Neural cell (in vitro differentiated cells): ENCODE results near the gene MID1. TPM values are rescaled to one million over a fixed set of nuclear protein-coding genes. Genes with fewer than 3 reads are reported as not detected.

ENCODE experiments used
- H2AFZ ChIP-seq: fragments of 200-600, 300-800 bp; sonication (generic), shearing (Covaris generic); 2 replicates; pipeline ENCODE4 v1.6.0; 2014; ENCODE audit warnings: low read depth, mild to moderate bottlenecking, antibody characterized with exemption, low read length, moderate library complexity
- H3F3A ChIP-seq: fragments of 200-600 bp; shearing (Covaris generic); 2 replicates; pipeline ENCODE4 v1.6.1; 2016; ENCODE audit warnings: mild to moderate bottlenecking, moderate library complexity, mixed read lengths, antibody characterized with exemption, low read length; ENCODE audit not compliant: insufficient read depth, poor library complexity, severe bottlenecking
- H3K27ac ChIP-seq: fragments of 200-600, 300-800 bp; sonication (generic), shearing (Covaris generic); 2 replicates; pipeline ENCODE4 v1.5.1; 2014; ENCODE audit warnings: mild to moderate bottlenecking, low read length, moderate library complexity
- H3K27me3 ChIP-seq: fragments of 300-800, 200-600 bp; sonication (generic), shearing (Covaris generic); 2 replicates; pipeline ENCODE4 v1.6.0; 2014; ENCODE audit warnings: mild to moderate bottlenecking, low read depth, low read length, moderate library complexity; ENCODE audit not compliant: insufficient read depth
- H3K36me3 ChIP-seq: fragments of 300-800, 200-600 bp; sonication (generic), shearing (Covaris generic); 2 replicates; pipeline ENCODE4 v1.5.1; 2014; ENCODE audit warnings: mild to moderate bottlenecking, antibody characterized with exemption, low read length, moderate library complexity; ENCODE audit not compliant: insufficient read depth
- H3K4me2 ChIP-seq: fragments of 300-800, 200-600 bp; sonication (generic), shearing (Covaris generic); 2 replicates; pipeline ENCODE4 v1.6.0; 2014; ENCODE audit warnings: mild to moderate bottlenecking, low read length
- H3K4me3 ChIP-seq: fragments of 300-800, 200-600 bp; sonication (generic), shearing (Covaris generic); 2 replicates; pipeline ENCODE4 v1.5.1; 2014; ENCODE audit warnings: mild to moderate bottlenecking, low read length, moderate library complexity
- H3K79me2 ChIP-seq: fragments of 200-600 bp; shearing (Covaris generic); replicated peaks from 2 replicates; pipeline ENCODE4 v1.6.0; 2014; ENCODE audit warnings: mild to moderate bottlenecking, low read length, moderate library complexity; ENCODE audit not compliant: insufficient read depth
- H3K9ac ChIP-seq: fragments of 300-800, 200-600 bp; sonication (generic), shearing (Covaris generic); 2 replicates; pipeline ENCODE4 v1.6.1; 2016; ENCODE audit warnings: mild to moderate bottlenecking, low read length, mixed read lengths
- H3K9me2 ChIP-seq: fragments of 200-600 bp; shearing (Covaris generic); 2 replicates; pipeline ENCODE4 v1.6.1; 2016; ENCODE audit warnings: mild to moderate bottlenecking, low read length, mixed read lengths; ENCODE audit not compliant: insufficient read depth
- H3K9me3 ChIP-seq: fragments of 200-600, 300-800 bp; sonication (generic), shearing (Covaris generic); 2 replicates; pipeline ENCODE4 v1.6.1; 2016; ENCODE audit warnings: mild to moderate bottlenecking, mixed run types, low read length, moderate library complexity, mixed read lengths
- H4K20me1 ChIP-seq: fragments of 200-600 bp; shearing (Covaris generic); 2 replicates; pipeline ENCODE4 v1.6.1; 2016; ENCODE audit warnings: mild to moderate bottlenecking, mixed run types; ENCODE audit not compliant: insufficient read depth
- CTCF ChIP-seq: fragments of 450-650 bp; IDR thresholded peaks from 2 replicates; pipeline ENCODE4 v1.5.1; 2014; ENCODE audit warnings: antibody characterized with exemption, mild to moderate bottlenecking, moderate library complexity; ENCODE audit not compliant: poor library complexity, severe bottlenecking
- EP300 ChIP-seq: fragments of 450-650 bp; conservative IDR thresholded peaks from 2 replicates; pipeline ENCODE4 v1.6.1; 2014; ENCODE audit warnings: antibody characterized with exemption, mild to moderate bottlenecking, moderate library complexity; ENCODE audit not compliant: poor library complexity, severe bottlenecking
- EZH2 ChIP-seq: fragments of 200-600, 300-800 bp; shearing (Covaris generic), sonication (generic); IDR thresholded peaks from 2 replicates; pipeline ENCODE4 v1.6.1; 2014; ENCODE audit warnings: antibody characterized with exemption, low read length, borderline replicate concordance, mild to moderate bottlenecking; ENCODE audit not compliant: insufficient read depth, poor library complexity, severe bottlenecking
- MXI1 ChIP-seq: fragments of 450-650 bp; conservative IDR thresholded peaks from 2 replicates; pipeline ENCODE4 v1.6.1; 2014; ENCODE audit warnings: antibody characterized with exemption, mild to moderate bottlenecking; ENCODE audit not compliant: poor library complexity, severe bottlenecking
- POLR2AphosphoS5 ChIP-seq: IDR thresholded peaks from 2 replicates; pipeline ENCODE4 v1.6.1; 2012
- RAD21 ChIP-seq: fragments of 450-650 bp; conservative IDR thresholded peaks from 2 replicates; pipeline ENCODE4 v1.6.1; 2014; ENCODE audit warnings: antibody characterized with exemption, mild to moderate bottlenecking, moderate library complexity
- REST ChIP-seq: IDR thresholded peaks from 2 replicates; pipeline ENCODE4 v1.6.1; 2012; ENCODE audit warnings: borderline replicate concordance
- SMC3 ChIP-seq: fragments of 450-650 bp; conservative IDR thresholded peaks from 2 replicates; pipeline ENCODE4 v1.6.1; 2014; ENCODE audit warnings: antibody characterized with exemption, mild to moderate bottlenecking, moderate library complexity; ENCODE audit not compliant: poor library complexity
- TAF1 ChIP-seq: IDR thresholded peaks from 2 replicates; pipeline ENCODE4 v1.6.1; 2012; ENCODE audit warnings: low read depth
- polyA plus RNA-seq: library from polyadenylated mRNA; depleted of rRNA; stranded (reverse); fragments of >200 nt; gene quantifications from 2 replicates; pipeline ENCODE4 v1.2.3, GENCODE V29; 2014

MID1 gene
- polyA plus RNA-seq, 1 donor from 2014 or later, result 16.6 TPM

DNA sequence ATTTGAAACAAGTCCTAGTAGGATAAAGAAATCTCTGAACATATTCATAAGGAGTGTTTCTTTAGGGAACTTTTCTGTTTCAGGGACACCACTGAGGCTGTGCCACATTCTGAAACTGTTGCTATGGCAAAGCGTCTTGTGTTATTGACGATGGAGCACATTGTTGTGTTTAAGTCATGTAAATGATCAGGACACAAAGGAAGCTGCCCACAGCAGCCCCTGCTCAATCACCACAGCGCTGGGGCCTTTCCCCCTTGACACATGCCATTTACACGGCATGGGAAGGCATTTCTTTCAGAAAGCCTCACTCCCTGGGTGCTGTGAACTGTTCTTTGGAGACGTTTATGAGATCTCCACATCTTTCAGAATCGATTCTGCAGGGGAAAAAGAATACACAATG lies 39.8 kb upstream of the MID1 start:
- peak overlapping the region; percentile 25 for H3K4me2 ChIP-seq
- no peak for TF ChIP-seq SMC3
- H3K4me3 ChIP-seq, result peak overlapping the region; percentile 13

DNA sequence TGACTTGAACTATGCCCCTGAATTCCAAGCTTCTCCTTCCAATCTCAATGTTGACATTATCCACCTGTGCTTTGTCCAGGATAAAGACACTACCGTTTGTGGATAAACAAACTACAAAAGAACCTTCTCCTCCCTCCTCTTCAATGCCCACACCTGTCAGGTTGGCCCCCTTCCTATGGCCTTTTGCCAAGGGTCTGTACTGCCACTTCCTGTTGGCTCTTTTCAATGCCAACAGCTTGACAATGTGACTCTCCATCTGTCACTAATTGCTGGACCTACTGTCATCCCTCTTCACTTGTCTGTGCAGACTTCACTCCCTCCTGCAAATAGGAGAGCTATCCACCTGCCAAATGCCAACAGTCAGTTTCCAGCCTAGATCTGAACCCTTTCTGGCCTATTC lies 35.8 kb upstream of the MID1 start:
- Histone ChIP-seq H2AFZ (no peak overlapping the region), H3F3A (no peaks in the 10 kb centered on the region), H3K27me3 (no peaks in the 10 kb centered on the region), H3K9me2 (no peaks in the 10 kb centered on the region), H3K27ac (no peak overlapping the region), H3K9ac (no peak overlapping the region), H3K9me3 (no peaks in the 10 kb centered on the region), H3K4me2 (no peak overlapping the region), H3K36me3 (no peaks in the 10 kb centered on the region), H3K79me2 (no peaks in the 10 kb centered on the region), H3K4me3 (no peak overlapping the region), H4K20me1 (no peaks in the 10 kb centered on the region)
- TF ChIP-seq POLR2AphosphoS5 (no peak), CTCF (no peak), TAF1 (no peak), SMC3 (no peak)

More for the DNA sequence above, 39.8 kb upstream of the MID1 start:
- no peak overlapping the region for H3K27ac ChIP-seq
- H3K27me3 ChIP-seq, result no peaks in the 10 kb centered on the region
- no peaks in the 10 kb centered on the region for H4K20me1 ChIP-seq
- H2AFZ ChIP-seq, result no peak overlapping the region
- no peaks in the 10 kb centered on the region for H3K79me2 ChIP-seq
- no peaks in the 10 kb centered on the region for H3F3A ChIP-seq
- no peaks in the 10 kb centered on the region for H3K9me3 ChIP-seq
- H3K9me2 ChIP-seq, result no peaks in the 10 kb centered on the region
- no peaks in the 10 kb centered on the region for H3K36me3 ChIP-seq
- H3K9ac ChIP-seq, result no peak overlapping the region

GRCh38 chrX:10654960-10655359 lies 34.6 kb upstream of the MID1 start:
- Histone ChIP-seq H2AFZ (no peak overlapping the region), H3K36me3 (no peaks in the 10 kb centered on the region), H3K79me2 (no peaks in the 10 kb centered on the region), H3K4me2 (no peak overlapping the region), H4K20me1 (no peaks in the 10 kb centered on the region), H3K9me2 (no peaks in the 10 kb centered on the region), H3K9me3 (no peaks in the 10 kb centered on the region), H3K27ac (no peak overlapping the region), H3F3A (no peaks in the 10 kb centered on the region), H3K9ac (no peak overlapping the region), H3K27me3 (no peaks in the 10 kb centered on the region), H3K4me3 (no peak overlapping the region)
- TF ChIP-seq POLR2AphosphoS5 (no peak), REST (no peak), EP300 (no peak), SMC3 (no peak), EZH2 (no peak), MXI1 (no peak), RAD21 (no peak), CTCF (no peak), TAF1 (no peak)
